GM21717 (cell line): ENCODE measurements around the gene EPS8.
"Not testable (repeated sequence)": the region's sequence is repeated elsewhere in the genome, so short reads cannot be mapped to it uniquely, and the experiment has no call there.

Source experiments
- ATAC-seq: cut with Tn5 transposase; IDR thresholded peaks from one replicate; pipeline ENCODE4 v1.9.1; 2021; ENCODE audit warnings: mild to moderate bottlenecking, moderate library complexity; ENCODE audit not compliant: unreplicated experiment

EPS8 gene

GRCh38 chr12:15650399-15651128, 138.6 kb downstream of the EPS8 start:
- ATAC-seq: no peak

- ATAC-seq: no peak
Measured at GRCh38 chr12:15649347-15649746, 139.8 kb downstream of the EPS8 start.

DNA sequence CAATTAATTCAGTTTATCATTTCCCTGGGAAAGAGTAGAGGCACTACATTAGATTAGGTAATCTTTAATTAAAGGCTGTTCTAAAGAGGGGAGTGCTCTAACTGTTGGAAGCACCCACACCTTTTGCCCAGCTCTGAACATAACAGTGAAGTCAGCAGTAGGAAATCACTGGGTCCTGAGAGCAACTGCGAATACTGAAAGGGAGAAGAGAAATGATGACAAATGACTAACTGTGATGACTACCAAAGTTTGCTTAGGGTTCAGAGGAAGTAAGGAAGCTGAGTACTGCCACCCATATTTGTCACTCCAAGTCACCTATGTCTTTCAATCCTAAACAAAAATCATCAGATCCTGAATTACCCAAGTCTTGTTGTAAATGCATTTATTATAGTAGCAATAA, 140.6 kb downstream of the EPS8 start:
- no peak for ATAC-seq

DNA sequence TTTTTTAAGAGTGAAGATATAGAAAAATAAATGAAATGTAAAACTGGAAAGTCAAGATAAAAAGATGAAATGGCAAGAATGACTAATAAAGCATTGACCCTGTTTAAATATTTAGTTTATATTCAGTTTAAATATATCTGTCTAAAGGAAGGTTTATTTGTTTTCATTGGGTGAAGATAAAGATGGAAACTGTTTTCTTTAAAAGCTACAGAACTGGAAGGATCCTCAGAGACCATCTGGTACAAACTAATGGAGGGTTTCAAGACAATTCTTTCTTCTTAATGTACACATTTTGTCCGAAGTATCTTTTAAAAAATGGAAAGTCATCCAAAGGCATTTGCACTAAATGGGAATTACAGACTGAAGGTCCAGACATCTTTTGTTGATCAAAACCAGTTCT, 142.6 kb downstream of the EPS8 start:
- no peak for ATAC-seq

- no peak for ATAC-seq
Measured at GRCh38 chr12:15644700-15645099, 144.5 kb downstream of the EPS8 start.

DNA sequence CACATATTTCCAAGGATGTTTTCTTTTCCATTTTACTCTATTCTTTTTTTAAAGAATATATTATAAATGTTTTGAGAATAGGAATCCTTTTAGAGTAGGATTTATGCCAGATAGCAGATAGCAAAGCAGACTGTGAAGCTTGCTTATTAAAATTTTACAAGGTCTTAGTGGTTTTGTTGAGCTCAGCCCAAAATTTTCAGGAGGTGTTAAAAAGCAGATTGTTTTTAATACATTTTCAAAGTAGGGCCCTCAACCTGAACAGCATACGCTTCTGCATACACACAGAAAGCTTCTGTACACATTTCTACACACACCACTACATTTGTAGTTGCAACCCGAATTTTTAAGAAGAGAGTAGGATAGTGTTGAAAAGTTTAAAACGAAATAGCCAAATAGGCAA, 151.0 kb downstream of the EPS8 start:
- no peak for ATAC-seq

DNA sequence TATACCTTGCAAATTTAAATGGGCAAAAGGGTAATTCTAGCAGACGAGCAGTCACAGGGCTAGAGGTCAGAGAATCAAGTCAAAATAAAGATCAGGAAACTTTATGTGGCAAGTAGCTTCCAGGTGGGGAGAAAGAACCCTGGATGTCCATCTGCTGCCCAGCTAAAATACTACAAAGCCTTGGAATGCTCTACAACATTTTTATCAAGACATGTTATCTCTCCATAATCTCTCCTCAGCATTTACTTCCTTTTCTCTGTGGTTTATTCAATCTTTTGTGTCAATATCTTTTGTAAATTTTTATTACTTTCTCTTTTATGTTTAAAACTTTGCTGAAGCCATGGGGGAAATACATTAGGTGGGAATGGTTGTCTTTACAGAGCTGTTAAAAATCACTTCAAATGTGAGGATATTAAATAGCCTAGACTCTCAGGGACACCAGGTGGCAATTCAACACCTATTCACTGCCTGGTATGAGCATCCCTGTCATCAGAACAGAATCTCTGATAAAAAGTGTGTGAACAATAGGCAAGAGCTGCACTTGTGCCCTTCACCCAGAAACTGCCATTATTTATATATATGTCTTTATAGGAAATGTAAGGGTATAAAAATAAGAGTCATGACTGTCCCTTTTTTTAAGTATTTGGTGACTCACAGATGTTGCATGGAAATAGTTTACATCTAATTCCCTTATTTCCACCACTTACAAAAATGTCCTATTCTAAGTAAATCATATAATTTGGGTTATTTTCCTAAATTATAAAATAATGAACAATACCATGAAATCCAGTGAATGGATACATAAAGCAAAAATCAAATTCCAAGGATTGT, 152.9 kb downstream of the EPS8 start:
- ATAC-seq: no peak

DNA sequence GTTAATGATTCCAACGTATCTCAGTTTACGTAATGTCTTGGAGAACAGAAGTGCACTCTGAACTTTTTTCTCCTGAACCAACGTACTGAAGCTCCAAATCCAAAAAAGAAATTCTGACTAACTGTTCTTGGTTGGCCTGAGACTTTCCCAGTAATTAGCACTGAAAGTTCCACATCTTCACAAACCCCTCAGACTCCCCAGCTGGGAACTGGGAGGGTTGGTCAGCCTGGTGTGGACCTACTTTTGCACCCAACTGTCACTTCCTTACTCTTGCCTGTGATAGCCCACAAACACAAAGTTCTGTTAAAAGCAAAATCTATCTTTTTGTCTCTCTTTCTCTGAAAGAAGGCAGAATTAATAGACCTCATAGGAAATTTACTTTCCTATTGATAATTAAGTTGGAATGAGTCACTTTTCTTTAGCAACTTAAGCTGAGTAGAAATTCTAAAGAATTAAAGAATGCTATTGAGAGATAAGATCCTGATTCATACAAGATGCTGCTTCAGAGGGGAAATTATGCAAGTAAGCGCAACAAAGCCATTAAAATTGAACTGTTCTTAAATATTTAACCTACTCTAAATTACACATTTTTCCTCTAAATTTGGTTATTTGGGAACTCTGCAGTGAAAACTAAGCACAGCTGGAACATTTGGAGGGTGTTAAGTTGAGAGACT, 155.0 kb downstream of the EPS8 start:
- ATAC-seq: no peak

GRCh38 chr12:15633201-15633600, 156.0 kb downstream of the EPS8 start:
- no peak for ATAC-seq

GRCh38 chr12:15632708-15633107, 156.5 kb downstream of the EPS8 start:
- ATAC-seq: no peak

- no peak for ATAC-seq
Measured at GRCh38 chr12:15631007-15631715, 158.0 kb downstream of the EPS8 start.

- no peak for ATAC-seq
Measured at GRCh38 chr12:15629761-15630160, 159.4 kb downstream of the EPS8 start.

DNA sequence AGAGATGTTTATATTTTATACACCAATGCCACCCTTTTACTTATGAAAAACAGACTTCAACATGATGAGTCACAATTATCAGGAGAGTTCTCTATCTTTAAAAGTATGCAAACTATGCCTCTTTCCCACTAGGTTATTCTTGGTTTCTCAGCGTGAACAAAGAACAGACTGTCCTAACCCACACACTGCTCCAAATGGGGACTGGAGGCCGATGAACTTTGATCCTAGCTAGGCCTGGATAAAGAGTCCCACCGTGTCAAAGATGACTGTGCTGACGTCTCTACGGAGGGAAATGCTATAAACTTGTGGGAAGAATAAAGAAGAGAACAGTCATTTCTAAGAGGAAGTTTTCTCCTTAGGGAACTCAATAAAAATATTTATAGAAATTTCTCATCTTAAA, 160.1 kb downstream of the EPS8 start:
- no peak for ATAC-seq

- ATAC-seq: no peak
Measured at GRCh38 chr12:15627995-15628945, 160.9 kb downstream of the EPS8 start.

DNA sequence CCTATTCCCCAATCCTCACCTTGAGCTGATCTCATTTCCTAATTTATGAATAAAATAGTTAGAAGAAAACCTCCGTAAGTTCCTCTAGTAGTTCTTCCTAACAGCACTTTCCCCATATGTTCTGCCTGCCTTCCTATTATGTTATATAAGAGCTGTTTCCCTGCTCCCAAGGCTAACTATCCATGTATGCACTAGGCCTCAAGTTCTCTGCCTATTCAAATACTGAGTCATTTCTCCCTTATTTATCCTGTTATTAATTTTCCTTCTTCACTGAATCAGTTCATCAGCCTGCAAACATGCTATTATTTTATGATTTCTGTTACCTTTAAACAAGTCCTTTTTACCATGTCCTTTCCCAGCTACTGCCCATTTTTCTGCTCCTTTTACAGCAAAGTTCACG, 164.1 kb downstream of the EPS8 start:
- no peak for ATAC-seq

GRCh38 chr12:15620741-15621539, 168.2 kb downstream of the EPS8 start:
- ATAC-seq: no peak

GRCh38 chr12:15616495-15616894, 172.7 kb downstream of the EPS8 start:
- not testable (repeated sequence) for ATAC-seq

GRCh38 chr12:15613981-15614380, 175.2 kb downstream of the EPS8 start:
- no peak for ATAC-seq

GRCh38 chr12:15608941-15609340, 180.2 kb downstream of the EPS8 start:
- no peak for ATAC-seq
